GM19023 (cell line): ENCODE data around the gene GNG4.
"Not testable (repeated sequence)": the region's sequence is repeated elsewhere in the genome, so short reads cannot be mapped to it uniquely, and the experiment has no call there.

Experiments
- ATAC-seq: cut with Tn5 transposase; IDR thresholded peaks from one replicate; pipeline ENCODE4 v1.9.1; 2021; ENCODE audit warnings: mild to moderate bottlenecking, moderate library complexity; ENCODE audit not compliant: unreplicated experiment

The GNG4 gene

DNA sequence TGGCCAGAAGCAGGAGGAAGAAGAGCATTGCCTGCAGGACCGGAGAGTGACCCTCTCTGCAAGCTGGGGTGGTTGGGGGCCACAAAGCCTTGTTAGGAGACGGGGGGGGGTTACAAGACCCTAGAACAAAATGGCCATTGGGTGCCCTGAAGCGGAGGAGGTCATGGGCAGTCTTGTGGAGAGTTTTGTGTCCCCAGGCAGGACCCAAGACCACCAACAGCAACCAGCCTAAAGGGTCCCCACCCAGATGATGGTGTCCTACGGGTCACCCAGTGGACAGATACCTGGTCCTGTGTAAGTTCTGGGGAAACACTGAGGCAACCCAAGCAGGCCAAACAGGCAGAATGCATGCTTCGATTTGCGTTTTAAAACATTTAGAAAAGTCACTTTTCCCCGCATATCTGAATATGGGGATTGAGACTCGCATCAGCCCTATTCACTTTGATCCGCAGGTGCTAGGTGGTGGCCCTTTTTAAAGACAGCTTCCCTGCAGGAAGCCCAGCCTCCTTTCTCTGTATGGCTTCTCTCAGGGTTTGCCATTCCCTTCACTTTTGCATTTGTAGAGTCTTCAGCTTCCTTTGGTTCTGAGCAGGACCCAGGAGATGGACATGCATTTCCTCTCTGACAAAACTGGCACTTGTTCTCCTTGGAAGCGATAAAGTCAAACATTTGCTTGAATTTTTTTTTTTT is 21.1 kb downstream of the GNG4 start:
- ATAC-seq: no peak

- ATAC-seq: no peak
These were observed 23.8 kb downstream of the GNG4 start for GRCh38 chr1:235625831-235626230.

- no peak for ATAC-seq
These were observed 24.2 kb downstream of the GNG4 start for GRCh38 chr1:235625340-235625739.

- ATAC-seq: no peak
These were observed 24.8 kb downstream of the GNG4 start for GRCh38 chr1:235624721-235625333.

GRCh38 chr1:235622936-235623779 is 26.4 kb downstream of the GNG4 start:
- ATAC-seq: no peak

GRCh38 chr1:235619149-235619548 is 30.4 kb downstream of the GNG4 start:
- ATAC-seq: not testable (repeated sequence)

DNA sequence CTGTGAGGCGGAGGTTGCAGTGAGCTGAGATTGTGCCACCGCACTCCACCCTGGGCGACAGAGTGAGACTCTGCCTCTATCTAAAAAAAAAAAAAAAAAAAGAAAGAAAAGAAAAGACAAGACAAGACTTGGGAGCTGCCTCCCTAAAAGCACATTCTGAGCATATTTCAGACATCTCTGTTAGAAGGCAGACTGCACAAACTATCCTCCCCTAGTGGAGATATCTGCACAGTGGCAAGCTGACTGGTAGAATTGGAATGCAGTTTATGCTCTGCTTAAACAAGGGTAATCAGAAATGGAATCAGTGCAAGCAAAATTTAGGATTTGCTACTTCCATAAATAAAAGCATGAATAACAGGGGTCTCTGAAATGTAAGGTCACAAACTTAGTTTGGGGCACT is 31.8 kb downstream of the GNG4 start:
- no peak for ATAC-seq

GRCh38 chr1:235617140-235617539 is 32.4 kb downstream of the GNG4 start:
- no peak for ATAC-seq

GRCh38 chr1:235614442-235614954 is 35.1 kb downstream of the GNG4 start:
- no peak for ATAC-seq

DNA sequence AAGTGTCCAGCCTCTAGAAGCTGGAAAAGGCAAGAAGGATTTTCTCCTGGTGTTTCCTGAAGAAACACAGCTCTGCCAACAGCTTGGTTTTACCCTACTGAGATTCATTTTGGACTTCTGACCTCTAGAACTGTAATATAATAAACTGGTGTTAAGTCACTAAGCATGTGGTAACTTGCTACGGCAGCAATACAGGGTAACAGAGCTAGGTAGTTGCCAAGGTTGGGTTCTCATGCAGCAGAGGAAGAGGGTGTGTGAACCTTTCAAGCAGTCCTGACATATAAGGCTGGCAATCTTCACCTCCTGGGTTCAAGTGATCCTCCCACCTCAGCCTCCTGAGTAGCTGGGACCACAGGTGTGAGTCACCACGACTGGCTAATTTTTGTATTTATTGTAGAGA is 36.0 kb downstream of the GNG4 start:
- no peak for ATAC-seq

- no peak for ATAC-seq
These were observed 36.8 kb downstream of the GNG4 start for GRCh38 chr1:235612761-235613160.

- no peak for ATAC-seq
These were observed 39.4 kb downstream of the GNG4 start for GRCh38 chr1:235610157-235610556.

DNA sequence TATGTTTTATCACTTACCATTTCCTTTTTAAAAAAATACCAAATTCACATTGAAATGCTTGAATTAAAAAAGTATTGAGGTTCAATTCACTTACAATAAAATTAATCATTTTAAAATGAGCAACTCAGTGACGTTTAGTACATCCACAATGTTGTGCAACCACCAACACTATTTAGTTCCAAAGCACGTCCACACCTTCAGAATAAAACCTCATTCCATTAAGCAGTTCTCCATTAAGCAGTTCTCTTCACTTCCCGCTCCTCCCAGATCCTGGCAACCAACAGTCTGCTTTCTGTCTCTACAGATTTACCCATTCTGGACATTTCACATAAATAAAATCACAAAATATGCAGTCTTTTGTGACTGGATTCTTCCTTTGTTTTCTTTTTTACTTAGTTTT is 41.3 kb downstream of the GNG4 start:
- no peak for ATAC-seq

GRCh38 chr1:235607284-235607683 is 42.3 kb downstream of the GNG4 start:
- ATAC-seq: no peak

DNA sequence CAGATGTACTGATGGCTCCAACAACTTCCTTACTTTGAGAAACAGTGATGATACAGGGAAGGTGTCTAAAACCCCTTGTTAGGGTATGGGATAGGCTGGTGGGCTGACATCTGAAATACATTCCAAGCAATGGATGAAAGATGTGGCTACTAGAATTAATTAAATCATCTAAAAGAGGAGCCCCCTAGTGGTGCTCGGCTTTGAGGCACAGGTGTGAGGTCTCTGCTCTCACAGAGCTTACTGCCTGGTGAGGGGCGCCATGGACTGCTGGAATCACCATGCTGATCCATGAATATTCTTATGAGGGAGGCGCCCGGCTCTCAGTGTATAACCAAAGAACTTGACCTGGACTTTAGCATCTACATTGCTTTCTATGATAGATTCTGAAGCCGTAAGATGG is 48.5 kb downstream of the GNG4 start:
- no peak for ATAC-seq

- no peak for ATAC-seq
These were observed 50.0 kb downstream of the GNG4 start for GRCh38 chr1:235599536-235599935.

GRCh38 chr1:235597867-235598553 is 51.6 kb downstream of the GNG4 start:
- no peak for ATAC-seq

- ATAC-seq: no peak
These were observed 54.5 kb downstream of the GNG4 start for GRCh38 chr1:235595079-235595478.

- ATAC-seq: not testable (repeated sequence)
These were observed 55.2 kb downstream of the GNG4 start for GRCh38 chr1:235594281-235594895.

DNA sequence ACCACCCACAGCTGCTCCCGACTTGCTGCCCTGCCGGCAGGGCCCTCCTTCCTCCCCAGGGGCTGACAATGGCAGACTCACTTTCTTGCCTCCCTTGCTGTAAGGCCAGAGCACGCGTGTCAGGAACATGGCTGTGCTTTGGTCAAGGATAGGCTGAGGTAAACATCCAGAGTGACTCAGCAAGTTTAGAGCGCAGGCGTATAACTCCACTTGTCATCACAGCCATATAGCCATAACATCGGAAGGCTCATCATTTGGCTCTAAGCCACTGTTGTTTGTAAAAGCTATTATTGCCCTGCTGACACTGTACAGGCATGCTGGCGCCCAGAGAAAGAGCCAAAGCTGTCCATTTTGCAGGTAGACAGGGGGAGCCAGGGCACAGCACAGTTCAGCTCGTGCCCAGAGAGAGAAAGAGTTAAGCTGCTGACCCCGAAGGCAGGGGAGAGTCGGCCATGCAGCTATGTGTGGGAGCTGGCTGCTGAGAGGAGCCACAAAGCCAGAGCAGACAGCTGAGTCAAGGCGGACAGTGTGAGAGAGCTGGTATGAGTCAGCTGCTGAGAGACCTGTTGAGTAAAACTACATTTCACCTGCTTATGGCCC is 60.6 kb downstream of the GNG4 start:
- ATAC-seq: no peak
